B cell (primary cell): ENCODE measurements around the gene NCOA7. TPM values are rescaled to one million over a fixed set of nuclear protein-coding genes. Genes with fewer than 3 reads are reported as not detected.
A peak's percentile ranks its signal among the peaks of the same experiment; 100 is the strongest.

Source experiments
- ATAC-seq: fragments of 200-7000 bp; cut with Tn5 transposase; one replicate; pipeline ENCODE4 v1.10.0; 2021; ENCODE audit warnings: low read depth, mild to moderate bottlenecking, moderate number of reproducible peaks, moderate library complexity
- CTCF ChIA-PET: fragments of 350-600 bp; sonication (Branson Sonifier 250); formaldehyde crosslinking; loops from one replicate; lab custom pipeline; 2021; ENCODE audit warnings: antibody characterized with exemption, inconsistent platforms; lab: Charles Lee
- POLR2A ChIA-PET: fragments of 350-600 bp; sonication (Branson Sonifier 250); formaldehyde crosslinking; loops from one replicate; lab custom pipeline; 2021; ENCODE audit warnings: antibody characterized with exemption; lab: Charles Lee
- DNase-seq: peaks from one replicate; pipeline ENCODE4 v3.0.0; 2013
- H2AFZ ChIP-seq: 2 replicates; pipeline ENCODE4 v1.6.1; 2012; ENCODE audit warnings: mild to moderate bottlenecking, low read depth, low read length; ENCODE audit not compliant: insufficient read depth, poor library complexity, severe bottlenecking
- H3K27ac ChIP-seq, 2 donors: 1 replicate in 1 of 2; 2 replicates in 1 of 2; pipeline ENCODE4 v1.5.1; 2012 to 2013; ENCODE audit warnings: low read length in 2 of 2, mild to moderate bottlenecking in 2 of 2, moderate library complexity in 1 of 2
- H3K27me3 ChIP-seq, 4 experiments: fragments of 200-600 bp in 1 of 4; sonication (generic) in 1 of 4; replicated peaks in 1 of 4; 1 replicate in 2 of 4; 2 replicates in 2 of 4; pipeline versions ENCODE4 v1.6.1 to v1.7.0; 2013 to 2016; ENCODE audit warnings: low read length in 3 of 4, mild to moderate bottlenecking in 2 of 4, mixed read lengths in 1 of 4, moderate library complexity in 1 of 4; ENCODE audit not compliant: insufficient read depth in 4 of 4, control insufficient read depth in 3 of 4; ENCODE audit errors: control extremely low read depth in 1 of 4
- H3K36me3 ChIP-seq, 2 experiments: replicated peaks in 1 of 2; 1 replicate in 1 of 2; 2 replicates in 1 of 2; pipeline versions ENCODE4 v1.6.1 to v1.7.1; 2013; ENCODE audit warnings: low read length in 1 of 2; ENCODE audit not compliant: insufficient read depth in 2 of 2, control insufficient read depth in 1 of 2; ENCODE audit errors: control extremely low read depth in 1 of 2, extremely low read depth in 1 of 2
- H3K4me1 ChIP-seq, 2 donors: fragments of 200-600 bp in 1 of 2; sonication (generic) in 1 of 2; 1 replicate in 1 of 2; 2 replicates in 1 of 2; pipeline versions ENCODE4 v1.5.1 to v1.6.1; 2013 to 2017; ENCODE audit warnings: low read length in 2 of 2; ENCODE audit not compliant: control insufficient read depth in 2 of 2, insufficient read depth in 2 of 2
- H3K4me2 ChIP-seq: replicated peaks from 2 replicates; pipeline ENCODE3; 2012; ENCODE audit warnings: mild to moderate bottlenecking, low read depth, low read length; ENCODE audit not compliant: poor library complexity, severe bottlenecking
- H3K4me3 ChIP-seq, 5 experiments: fragments of 200-600 bp in 1 of 5; sonication (generic) in 1 of 5; 1 replicate in 3 of 5; 2 replicates in 2 of 5; pipeline versions ENCODE4 v1.5.1 to v1.7.0; 2011 to 2016; ENCODE audit warnings: low read length in 4 of 5, mild to moderate bottlenecking in 4 of 5, low read depth in 2 of 5, control low read depth in 1 of 5, moderate library complexity in 1 of 5; ENCODE audit not compliant: insufficient read depth in 1 of 5; ENCODE audit errors: control extremely low read depth in 1 of 5, extremely low read depth in 1 of 5
- H3K79me2 ChIP-seq: fragments of 200-600 bp; sonication (generic); one replicate; pipeline ENCODE4 v1.6.0; 2016; ENCODE audit warnings: low read length; ENCODE audit not compliant: control insufficient read depth, insufficient read depth
- H3K9ac ChIP-seq: fragments of 200-600 bp; sonication (generic); 2 replicates; pipeline ENCODE4 v1.6.1; 2017; ENCODE audit warnings: mild to moderate bottlenecking, low read length, moderate library complexity
- H3K9me3 ChIP-seq, 3 donors: one replicate each; pipeline versions ENCODE4 v1.6.1 to v1.7.1; 2013; ENCODE audit warnings: low read length in 2 of 3; ENCODE audit not compliant: control insufficient read depth in 2 of 3, insufficient read depth in 1 of 3; ENCODE audit errors: control extremely low read depth in 1 of 3
- H4K20me1 ChIP-seq: 2 replicates; pipeline ENCODE4 v1.6.0; 2012; ENCODE audit warnings: mild to moderate bottlenecking, low read length; ENCODE audit not compliant: insufficient read depth, control insufficient read depth, poor library complexity, severe bottlenecking
- H3K27ac Mint-ChIP-seq: one replicate; pipeline ENCODE4 v1.8.0; 2021; ENCODE audit warnings: mixed read lengths
- H3K27me3 Mint-ChIP-seq: one replicate; pipeline ENCODE4 v1.8.0; 2021; ENCODE audit warnings: mixed read lengths
- H3K4me1 Mint-ChIP-seq: one replicate; pipeline ENCODE4 v1.8.0; 2021; ENCODE audit warnings: mixed read lengths
- H3K4me3 Mint-ChIP-seq: one replicate; pipeline ENCODE4 v1.8.0; 2021; ENCODE audit warnings: mixed read lengths
- H3K9me3 Mint-ChIP-seq: one replicate; pipeline ENCODE4 v1.8.0; 2022; ENCODE audit warnings: mixed read lengths; ENCODE audit not compliant: insufficient read depth
- CTCF ChIP-seq: fragments of 200-600 bp; IDR thresholded peaks from one replicate; pipeline ENCODE4 v1.8.0; 2022; ENCODE audit warnings: antibody characterized with exemption, mild to moderate bottlenecking
- EZH2 ChIP-seq: IDR thresholded peaks from 2 replicates; pipeline ENCODE4 v1.6.1; 2012; ENCODE audit warnings: borderline replicate concordance, low read depth, mild to moderate bottlenecking, moderate library complexity, low read length; ENCODE audit not compliant: insufficient read depth, poor library complexity, severe bottlenecking
- WGBS: methylation state at CpG from one replicate; pipeline ENCODE4 v1.1.5; 2013; ENCODE audit warnings: missing lambda C conversion rate; ENCODE audit not compliant: insufficient coverage; 5-methylcytosine and 5-hydroxymethylcytosine counted together
- intact Hi-C: fragments of 100-400 bp; cut with micrococcal nuclease; formaldehyde crosslinking; loops from one replicate; pipeline ENCODE4 v1.10.0; 2022
- polyA plus RNA-seq: library from polyadenylated mRNA; depleted of rRNA; stranded (reverse); fragments of >200 nt; gene quantifications from 2 replicates; pipeline ENCODE4 v1.2.3, GENCODE V29; 2012
- total RNA-seq, 2 donors: library from RNA; stranded (reverse); fragments of 120-200 nt in 1 of 2; gene quantifications; 1 replicate in 1 of 2; 2 replicates in 1 of 2; pipeline versions ENCODE4 v1.2.3 to v1.2.4, GENCODE V29; 2013 to 2022

NCOA7 gene
- total and polyA plus RNA-seq, 2 donors (not counting 1 experiment from before 2014, with no cell fraction given), result 10.9 to 27.4 TPM

- no peaks in the 10 kb centered on the region for H3K36me3 ChIP-seq
- POLR2A ChIA-PET, result no interaction called here
- H3K27ac ChIP-seq, result no peak overlapping the region
Measured at GRCh38 chr6:125858427-125859320, 67.9 kb downstream of the NCOA7 start.

More at GRCh38 chr6:125858427-125859320, 67.9 kb downstream of the NCOA7 start:
- Histone ChIP-seq H2AFZ (no peak overlapping the region), H4K20me1 (no peaks in the 10 kb centered on the region), H3K79me2 (peaks cover 2% of the 10 kb centered on the region), H3K4me3 (no peak overlapping the region), H3K9me3 (no peaks in the 10 kb centered on the region), H3K4me2 (no peak overlapping the region), H3K4me1 (no peaks in the 10 kb centered on the region), H3K27me3 (no peaks in the 10 kb centered on the region), H3K9ac (no peak overlapping the region)
- Mint-ChIP-seq H3K27ac (no peak overlapping the region), H3K4me3 (no peak overlapping the region), H3K27me3 (no peaks in the 10 kb centered on the region), H3K4me1 (no peaks in the 10 kb centered on the region), H3K9me3 (no peaks in the 10 kb centered on the region)
- TF ChIP-seq EZH2 (no peak), CTCF (peak; percentile 47)
- DNase-seq (peak; percentile 47), ATAC-seq (peak; percentile 39)
- intact Hi-C loops, result loop anchor here (5.0 to 10.0 kb wide), 2 partner anchors 64 to 114 kb away; partner anchors contain the start of gene NCOA7
- CTCF ChIA-PET, result interaction anchor here (0.6 to 2.7 kb wide), 8 partner anchors 14 to 116 kb away, joined by 3 to 7 read pairs (median 4); partner anchors contain the start of gene NCOA7
- 87% methylated on average over 6 of the region's 7 CpGs for WGBS
